ENCODE measurements around the gene TPRG1.

TPRG1 gene

GRCh38 chr3:189139611-189139940 lies 32.2 kb upstream of the TPRG1 start:
- H3K27ac ChIP-seq (ENCODE audit: insufficient read depth, low read length, poor library complexity, severe bottlenecking): no peak overlapping the region

GRCh38 chr3:189142527-189142926 lies 29.2 kb upstream of the TPRG1 start:
- no peaks in the 10 kb centered on the region for H3K27me3 ChIP-seq (replicated peaks; ENCODE audit: control insufficient read depth, insufficient read depth, low read length, poor library complexity, severe bottlenecking)

More at GRCh38 chr3:189139611-189139940, 32.2 kb upstream of the TPRG1 start:
- Histone ChIP-seq H3K27me3 (replicated peaks; ENCODE audit: control insufficient read depth, insufficient read depth, low read length, poor library complexity, severe bottlenecking) (no peaks in the 10 kb centered on the region), H3K36me3 (ENCODE audit: control insufficient read depth, insufficient read depth, low read length) (no peaks in the 10 kb centered on the region), H3K4me1 (ENCODE audit: control insufficient read depth, insufficient read depth, low read length, poor library complexity, severe bottlenecking) (peaks cover under 1% of the 10 kb centered on the region), H3K4me3 (ENCODE audit: insufficient read depth, low read depth, low read length, poor library complexity, severe bottlenecking) (no peak overlapping the region), H3K9me3 (ENCODE audit: control insufficient read depth, low read length) (no peaks in the 10 kb centered on the region)
- DNase-seq: no peak

DNA sequence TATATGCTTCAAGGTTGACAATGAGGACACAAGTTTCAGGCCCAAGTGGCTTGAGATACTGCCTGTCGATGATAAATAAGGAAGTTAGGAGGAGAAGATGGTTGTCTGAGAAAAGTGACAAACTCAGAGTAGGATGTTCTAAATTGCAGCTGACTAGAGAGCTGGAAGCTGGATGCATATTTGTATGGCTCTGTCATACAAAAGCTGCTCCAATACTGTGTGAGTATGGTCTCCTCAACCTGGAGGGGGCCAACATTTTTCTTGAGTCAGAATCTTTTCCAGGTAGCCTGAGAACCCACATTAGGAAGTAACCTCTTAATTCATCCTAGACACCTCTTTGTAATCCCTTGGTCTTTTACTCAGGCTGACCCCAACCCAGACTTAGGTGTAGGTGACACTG lies 28.4 kb upstream of the TPRG1 start:
- Histone ChIP-seq H3K4me3 (ENCODE audit: insufficient read depth, low read depth, low read length, poor library complexity, severe bottlenecking) (no peak overlapping the region), H3K4me1 (ENCODE audit: control insufficient read depth, insufficient read depth, low read length, poor library complexity, severe bottlenecking) (peaks cover 4% of the 10 kb centered on the region), H3K27me3 (replicated peaks; ENCODE audit: control insufficient read depth, insufficient read depth, low read length, poor library complexity, severe bottlenecking) (no peaks in the 10 kb centered on the region), H3K36me3 (ENCODE audit: control insufficient read depth, insufficient read depth, low read length) (no peaks in the 10 kb centered on the region), H3K9me3 (ENCODE audit: control insufficient read depth, low read length) (no peaks in the 10 kb centered on the region), H3K27ac (ENCODE audit: insufficient read depth, low read length, poor library complexity, severe bottlenecking) (no peak overlapping the region)
- DNase-seq: no peak

More at GRCh38 chr3:189142527-189142926, 29.2 kb upstream of the TPRG1 start:
- H3K9me3 ChIP-seq (ENCODE audit: control insufficient read depth, low read length): no peaks in the 10 kb centered on the region
- peaks cover 4% of the 10 kb centered on the region for H3K4me1 ChIP-seq (ENCODE audit: control insufficient read depth, insufficient read depth, low read length, poor library complexity, severe bottlenecking)
- H3K4me3 ChIP-seq (ENCODE audit: insufficient read depth, low read depth, low read length, poor library complexity, severe bottlenecking): no peak overlapping the region
- H3K36me3 ChIP-seq (ENCODE audit: control insufficient read depth, insufficient read depth, low read length): no peaks in the 10 kb centered on the region
- peak in 2 of 3 donors; percentile 2 to 21 for DNase-seq
- no peak overlapping the region for H3K27ac ChIP-seq (ENCODE audit: insufficient read depth, low read length, poor library complexity, severe bottlenecking)

DNA sequence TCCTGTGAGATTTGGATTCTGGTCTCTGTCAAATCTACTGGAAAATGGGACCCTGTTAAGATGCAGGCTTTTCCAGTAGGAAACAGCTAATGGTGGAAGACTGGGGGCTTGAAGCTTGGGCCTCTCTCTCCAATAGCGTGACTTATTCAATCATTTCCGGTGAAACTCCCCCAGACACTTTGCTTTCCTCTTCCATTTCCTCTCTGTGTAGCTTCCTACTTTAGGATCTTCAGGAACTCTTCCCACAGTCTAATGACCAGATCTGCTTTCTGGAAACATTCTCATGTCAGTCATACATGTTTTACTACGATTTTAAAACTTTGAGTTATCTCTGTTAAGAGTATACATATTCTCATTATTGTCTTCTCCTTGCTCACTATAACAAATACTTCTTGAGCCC lies 28.0 kb upstream of the TPRG1 start:
- no peak for DNase-seq
- H3K27ac ChIP-seq (ENCODE audit: insufficient read depth, low read length, poor library complexity, severe bottlenecking): no peak overlapping the region
- H3K9me3 ChIP-seq (ENCODE audit: control insufficient read depth, low read length): no peaks in the 10 kb centered on the region
- H3K4me3 ChIP-seq (ENCODE audit: insufficient read depth, low read depth, low read length, poor library complexity, severe bottlenecking): no peak overlapping the region
- H3K27me3 ChIP-seq (replicated peaks; ENCODE audit: control insufficient read depth, insufficient read depth, low read length, poor library complexity, severe bottlenecking): no peaks in the 10 kb centered on the region
- peaks cover 4% of the 10 kb centered on the region for H3K4me1 ChIP-seq (ENCODE audit: control insufficient read depth, insufficient read depth, low read length, poor library complexity, severe bottlenecking)
- no peaks in the 10 kb centered on the region for H3K36me3 ChIP-seq (ENCODE audit: control insufficient read depth, insufficient read depth, low read length)

- H3K9me3 ChIP-seq (ENCODE audit: control insufficient read depth, low read length): no peaks in the 10 kb centered on the region
- no peak overlapping the region for H3K27ac ChIP-seq (ENCODE audit: insufficient read depth, low read length, poor library complexity, severe bottlenecking)
- DNase-seq: peak in 2 of 3 donors; percentile 8 to 9
- H3K27me3 ChIP-seq (replicated peaks; ENCODE audit: control insufficient read depth, insufficient read depth, low read length, poor library complexity, severe bottlenecking): no peaks in the 10 kb centered on the region
- H3K4me3 ChIP-seq (ENCODE audit: insufficient read depth, low read depth, low read length, poor library complexity, severe bottlenecking): no peak overlapping the region
- H3K4me1 ChIP-seq (ENCODE audit: control insufficient read depth, insufficient read depth, low read length, poor library complexity, severe bottlenecking): peaks cover 4% of the 10 kb centered on the region
- H3K36me3 ChIP-seq (ENCODE audit: control insufficient read depth, insufficient read depth, low read length): no peaks in the 10 kb centered on the region
These were observed 27.1 kb upstream of the TPRG1 start for GRCh38 chr3:189144645-189145044.

GRCh38 chr3:189146848-189147247 lies 24.9 kb upstream of the TPRG1 start:
- Histone ChIP-seq H3K27ac (ENCODE audit: insufficient read depth, low read length, poor library complexity, severe bottlenecking) (no peak overlapping the region), H3K27me3 (replicated peaks; ENCODE audit: control insufficient read depth, insufficient read depth, low read length, poor library complexity, severe bottlenecking) (no peaks in the 10 kb centered on the region), H3K4me1 (ENCODE audit: control insufficient read depth, insufficient read depth, low read length, poor library complexity, severe bottlenecking) (peaks cover 4% of the 10 kb centered on the region), H3K4me3 (ENCODE audit: insufficient read depth, low read depth, low read length, poor library complexity, severe bottlenecking) (no peak overlapping the region), H3K9me3 (ENCODE audit: control insufficient read depth, low read length) (no peaks in the 10 kb centered on the region), H3K36me3 (ENCODE audit: control insufficient read depth, insufficient read depth, low read length) (no peaks in the 10 kb centered on the region)
- no peak for DNase-seq

DNA sequence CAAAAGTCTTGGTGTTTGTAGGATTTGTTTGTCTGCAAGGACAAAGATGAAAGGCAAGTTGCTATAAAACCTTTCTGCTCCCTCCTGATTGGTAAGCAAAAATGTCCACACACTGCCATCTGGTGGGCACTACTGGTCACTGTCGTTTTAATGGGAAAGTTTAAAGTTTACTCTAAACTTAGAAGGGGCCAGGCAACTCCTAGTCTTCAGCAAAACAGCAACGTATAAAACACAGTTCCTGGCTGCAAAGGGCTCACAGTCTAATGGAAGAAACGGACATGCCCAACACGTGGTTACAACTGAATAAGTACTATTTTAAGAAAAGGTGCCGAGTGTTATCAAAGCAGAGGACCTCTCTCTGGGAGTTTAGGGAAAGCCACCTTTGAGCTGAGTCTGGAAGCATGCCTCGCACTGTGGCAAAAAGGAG lies 23.7 kb upstream of the TPRG1 start:
- Histone ChIP-seq H3K4me3 (ENCODE audit: insufficient read depth, low read depth, low read length, poor library complexity, severe bottlenecking) (no peak overlapping the region), H3K4me1 (ENCODE audit: control insufficient read depth, insufficient read depth, low read length, poor library complexity, severe bottlenecking) (peaks cover 4% of the 10 kb centered on the region), H3K27ac (ENCODE audit: insufficient read depth, low read length, poor library complexity, severe bottlenecking) (no peak overlapping the region), H3K9me3 (ENCODE audit: control insufficient read depth, low read length) (no peaks in the 10 kb centered on the region), H3K36me3 (ENCODE audit: control insufficient read depth, insufficient read depth, low read length) (no peaks in the 10 kb centered on the region), H3K27me3 (replicated peaks; ENCODE audit: control insufficient read depth, insufficient read depth, low read length, poor library complexity, severe bottlenecking) (no peaks in the 10 kb centered on the region)
- peak; percentile 32 to 56 (median 44) for DNase-seq

GRCh38 chr3:189149203-189149602 lies 22.6 kb upstream of the TPRG1 start:
- Histone ChIP-seq H3K4me3 (ENCODE audit: insufficient read depth, low read depth, low read length, poor library complexity, severe bottlenecking) (no peak overlapping the region), H3K9me3 (ENCODE audit: control insufficient read depth, low read length) (no peaks in the 10 kb centered on the region), H3K27ac (ENCODE audit: insufficient read depth, low read length, poor library complexity, severe bottlenecking) (no peak overlapping the region), H3K27me3 (replicated peaks; ENCODE audit: control insufficient read depth, insufficient read depth, low read length, poor library complexity, severe bottlenecking) (no peaks in the 10 kb centered on the region), H3K4me1 (ENCODE audit: control insufficient read depth, insufficient read depth, low read length, poor library complexity, severe bottlenecking) (peaks cover 4% of the 10 kb centered on the region), H3K36me3 (ENCODE audit: control insufficient read depth, insufficient read depth, low read length) (no peaks in the 10 kb centered on the region)
- no peak for DNase-seq

- Histone ChIP-seq H3K36me3 (ENCODE audit: control insufficient read depth, insufficient read depth, low read length) (no peaks in the 10 kb centered on the region), H3K27me3 (replicated peaks; ENCODE audit: control insufficient read depth, insufficient read depth, low read length, poor library complexity, severe bottlenecking) (no peaks in the 10 kb centered on the region), H3K27ac (ENCODE audit: insufficient read depth, low read length, poor library complexity, severe bottlenecking) (no peak overlapping the region), H3K4me1 (ENCODE audit: control insufficient read depth, insufficient read depth, low read length, poor library complexity, severe bottlenecking) (no peaks in the 10 kb centered on the region), H3K4me3 (ENCODE audit: insufficient read depth, low read depth, low read length, poor library complexity, severe bottlenecking) (no peak overlapping the region), H3K9me3 (ENCODE audit: control insufficient read depth, low read length) (no peaks in the 10 kb centered on the region)
- DNase-seq: no peak
These were observed 14.4 kb upstream of the TPRG1 start for GRCh38 chr3:189157232-189158007.

- Histone ChIP-seq H3K27ac (ENCODE audit: insufficient read depth, low read length, poor library complexity, severe bottlenecking) (no peak overlapping the region), H3K27me3 (replicated peaks; ENCODE audit: control insufficient read depth, insufficient read depth, low read length, poor library complexity, severe bottlenecking) (no peaks in the 10 kb centered on the region), H3K4me1 (ENCODE audit: control insufficient read depth, insufficient read depth, low read length, poor library complexity, severe bottlenecking) (no peaks in the 10 kb centered on the region), H3K9me3 (ENCODE audit: control insufficient read depth, low read length) (no peaks in the 10 kb centered on the region), H3K36me3 (ENCODE audit: control insufficient read depth, insufficient read depth, low read length) (no peaks in the 10 kb centered on the region), H3K4me3 (ENCODE audit: insufficient read depth, low read depth, low read length, poor library complexity, severe bottlenecking) (no peak overlapping the region)
- no peak for DNase-seq
These were observed 13.7 kb upstream of the TPRG1 start for GRCh38 chr3:189158034-189158433.
